Measurements from ENCODE around the gene SLC6A9. TPM values are rescaled to one million over a fixed set of nuclear protein-coding genes. Genes with fewer than 3 reads are reported as not detected.

The SLC6A9 gene
- total and polyA plus RNA-seq, 4 donors: 21.9 to 143 (median 74.6) TPM

DNA sequence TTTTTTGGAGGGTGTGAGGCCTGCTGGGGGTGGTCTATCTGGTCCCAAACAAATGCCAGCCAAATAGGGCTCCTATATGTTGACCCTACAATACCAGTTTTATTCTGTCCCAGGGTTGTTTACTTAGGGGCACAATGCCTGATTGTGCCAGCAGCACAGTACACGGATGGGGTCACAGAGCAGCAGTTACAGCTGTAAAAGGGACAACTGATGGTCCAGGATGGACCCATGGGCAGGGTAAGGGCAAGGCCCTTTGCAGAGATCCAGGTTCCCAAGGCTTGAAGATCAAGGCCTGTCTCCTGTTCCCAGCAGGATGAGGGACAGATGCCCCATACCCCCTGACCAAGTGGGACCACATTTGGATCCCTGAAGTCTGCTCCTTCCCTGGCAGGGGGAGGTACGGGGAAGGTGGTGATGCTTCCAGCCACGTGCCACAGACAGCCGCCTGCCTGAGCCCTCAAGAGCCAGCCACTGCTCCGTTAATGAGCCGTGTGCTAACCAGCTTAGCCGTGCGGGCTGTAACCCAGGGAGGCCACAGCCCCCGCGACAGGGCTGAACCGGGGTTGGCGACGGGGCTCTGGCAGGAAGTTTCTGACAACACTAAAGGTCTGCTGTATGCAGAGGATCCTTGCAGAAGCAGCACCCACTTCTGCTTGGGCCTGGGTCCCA lies 18.2 kb downstream of the SLC6A9 start:
- no peak overlapping the region for H3K4me3 ChIP-seq (ENCODE audit: low read depth, low read length)
- peak overlapping the region; percentile 94 for H3K27ac ChIP-seq (ENCODE audit: low read depth, low read length)
- no peaks in the 10 kb centered on the region for H3K9me3 ChIP-seq (ENCODE audit: control insufficient read depth, insufficient read depth, low read length)
- DNase-seq (ENCODE audit: low read depth in 4 of 6, low spot score in 6 of 6): peak in 2 of 6 donors; percentile 63
- H3K4me1 ChIP-seq (ENCODE audit: control insufficient read depth, insufficient read depth, low read length): peaks cover 91% of the 10 kb centered on the region
- no peaks in the 10 kb centered on the region for H3K27me3 ChIP-seq (ENCODE audit: control insufficient read depth, insufficient read depth, low read length)
- H3K36me3 ChIP-seq (ENCODE audit: control insufficient read depth, insufficient read depth, low read length): peaks cover 46% of the 10 kb centered on the region
- WGBS (ENCODE audit: insufficient coverage): 17% methylated on average over 13 of the region's 13 CpGs

GRCh38 chr1:44012404-44012803 lies 18.9 kb downstream of the SLC6A9 start:
- no peak overlapping the region for H3K4me3 ChIP-seq (ENCODE audit: low read depth, low read length)
- peak in 3 of 6 donors; percentile 71 to 84 (median 84) for DNase-seq (ENCODE audit: low read depth in 4 of 6, low spot score in 6 of 6)
- peaks cover 50% of the 10 kb centered on the region for H3K36me3 ChIP-seq (ENCODE audit: control insufficient read depth, insufficient read depth, low read length)
- 38% methylated on average over 1 of the region's 2 CpGs for WGBS (ENCODE audit: insufficient coverage)
- H3K27me3 ChIP-seq (ENCODE audit: control insufficient read depth, insufficient read depth, low read length): no peaks in the 10 kb centered on the region
- H3K27ac ChIP-seq (ENCODE audit: low read depth, low read length): peak overlapping the region; percentile 94
- H3K4me1 ChIP-seq (ENCODE audit: control insufficient read depth, insufficient read depth, low read length): peaks cover 91% of the 10 kb centered on the region
- no peaks in the 10 kb centered on the region for H3K9me3 ChIP-seq (ENCODE audit: control insufficient read depth, insufficient read depth, low read length)

GRCh38 chr1:44010935-44011471 lies 20.3 kb downstream of the SLC6A9 start:
- no peak overlapping the region for H3K4me3 ChIP-seq (ENCODE audit: low read depth, low read length)
- H3K36me3 ChIP-seq (ENCODE audit: control insufficient read depth, insufficient read depth, low read length): peaks cover 55% of the 10 kb centered on the region
- peak overlapping the region; percentile 94 for H3K27ac ChIP-seq (ENCODE audit: low read depth, low read length)
- DNase-seq (ENCODE audit: low read depth in 4 of 6, low spot score in 6 of 6): peak in 2 of 6 donors; percentile 87 to 88
- H3K4me1 ChIP-seq (ENCODE audit: control insufficient read depth, insufficient read depth, low read length): peaks cover 81% of the 10 kb centered on the region
- no peaks in the 10 kb centered on the region for H3K9me3 ChIP-seq (ENCODE audit: control insufficient read depth, insufficient read depth, low read length)
- 30% methylated on average over 9 of the region's 11 CpGs for WGBS (ENCODE audit: insufficient coverage)
- no peaks in the 10 kb centered on the region for H3K27me3 ChIP-seq (ENCODE audit: control insufficient read depth, insufficient read depth, low read length)

DNA sequence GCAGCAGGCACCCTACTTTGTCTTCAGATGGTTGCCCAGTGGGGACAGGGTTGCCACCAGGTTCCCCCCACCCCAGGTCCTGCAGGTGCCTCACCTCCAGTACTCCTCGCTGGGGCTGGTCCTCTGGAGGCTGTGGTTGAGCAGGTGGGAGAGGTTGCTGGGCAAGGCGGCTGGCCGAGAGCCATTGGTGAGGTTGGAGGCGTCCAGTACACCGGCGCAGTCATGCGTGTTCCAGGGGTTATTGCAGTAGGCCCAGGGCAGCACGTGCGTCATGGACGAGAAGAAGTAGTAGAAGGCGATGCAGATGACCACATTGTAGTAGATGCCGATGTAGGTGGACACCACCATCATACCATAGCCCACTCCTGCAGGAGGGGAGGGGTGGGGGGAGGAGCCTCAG lies 23.0 kb downstream of the SLC6A9 start:
- H3K4me1 ChIP-seq (ENCODE audit: control insufficient read depth, insufficient read depth, low read length): peaks cover 60% of the 10 kb centered on the region
- H3K27me3 ChIP-seq (ENCODE audit: control insufficient read depth, insufficient read depth, low read length): no peaks in the 10 kb centered on the region
- 91% methylated on average over 6 of the region's 12 CpGs for WGBS (ENCODE audit: insufficient coverage)
- no peak overlapping the region for H3K4me3 ChIP-seq (ENCODE audit: low read depth, low read length)
- no peak overlapping the region for H3K27ac ChIP-seq (ENCODE audit: low read depth, low read length)
- DNase-seq (ENCODE audit: low read depth in 4 of 6, low spot score in 6 of 6): no peak
- peaks cover 69% of the 10 kb centered on the region for H3K36me3 ChIP-seq (ENCODE audit: control insufficient read depth, insufficient read depth, low read length)
- H3K9me3 ChIP-seq (ENCODE audit: control insufficient read depth, insufficient read depth, low read length): no peaks in the 10 kb centered on the region

- Histone ChIP-seq H3K36me3 (ENCODE audit: control insufficient read depth, insufficient read depth, low read length) (peaks cover 89% of the 10 kb centered on the region), H3K27me3 (ENCODE audit: control insufficient read depth, insufficient read depth, low read length) (no peaks in the 10 kb centered on the region), H3K27ac (ENCODE audit: low read depth, low read length) (no peak overlapping the region), H3K9me3 (ENCODE audit: control insufficient read depth, insufficient read depth, low read length) (no peaks in the 10 kb centered on the region), H3K4me3 (ENCODE audit: low read depth, low read length) (no peak overlapping the region), H3K4me1 (ENCODE audit: control insufficient read depth, insufficient read depth, low read length) (peaks cover 35% of the 10 kb centered on the region)
- no peak for DNase-seq (ENCODE audit: low read depth in 4 of 6, low spot score in 6 of 6)
- whole genome bisulfite sequencing (ENCODE audit: insufficient coverage): 78% methylated on average over 13 of the region's 14 CpGs
These were observed 28.6 kb downstream of the SLC6A9 start for GRCh38 chr1:44002606-44003157.

GRCh38 chr1:44002165-44002564 lies 29.1 kb downstream of the SLC6A9 start:
- no peak for DNase-seq (ENCODE audit: low read depth in 4 of 6, low spot score in 6 of 6)
- no peaks in the 10 kb centered on the region for H3K27me3 ChIP-seq (ENCODE audit: control insufficient read depth, insufficient read depth, low read length)
- H3K4me1 ChIP-seq (ENCODE audit: control insufficient read depth, insufficient read depth, low read length): peaks cover 35% of the 10 kb centered on the region
- H3K4me3 ChIP-seq (ENCODE audit: low read depth, low read length): no peak overlapping the region
- no peak overlapping the region for H3K27ac ChIP-seq (ENCODE audit: low read depth, low read length)
- peaks cover 89% of the 10 kb centered on the region for H3K36me3 ChIP-seq (ENCODE audit: control insufficient read depth, insufficient read depth, low read length)
- no peaks in the 10 kb centered on the region for H3K9me3 ChIP-seq (ENCODE audit: control insufficient read depth, insufficient read depth, low read length)
- WGBS (ENCODE audit: insufficient coverage): 76% methylated on average over 7 of the region's 8 CpGs

DNA sequence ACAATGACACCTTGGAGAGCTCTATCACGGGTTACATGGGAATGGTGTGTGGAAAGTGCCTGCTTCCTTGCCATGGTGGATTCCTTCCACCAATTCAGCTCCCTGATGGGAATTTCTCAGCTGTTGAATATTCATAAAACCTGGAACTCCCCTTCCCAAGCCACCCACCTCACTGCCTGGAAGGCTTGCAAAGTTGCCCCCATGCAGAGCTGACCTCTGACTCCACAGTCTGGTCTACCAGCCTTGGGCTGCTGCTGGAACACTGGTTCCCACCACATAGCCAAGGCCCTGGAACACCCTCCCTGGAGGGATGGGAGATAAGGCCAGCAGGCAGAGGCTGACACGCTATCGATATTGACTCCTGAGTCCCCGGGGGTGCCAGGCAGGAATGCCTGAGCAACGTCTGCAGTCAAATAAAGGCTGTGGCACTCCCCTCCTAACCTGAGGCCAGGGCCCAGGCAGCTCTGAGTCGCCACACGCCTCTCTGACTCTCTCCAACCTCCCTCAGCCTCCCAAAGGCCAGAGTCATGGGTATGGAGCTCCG lies 31.1 kb downstream of the SLC6A9 start:
- WGBS (ENCODE audit: insufficient coverage): 85% methylated on average over 7 of the region's 8 CpGs
- Histone ChIP-seq H3K27me3 (ENCODE audit: control insufficient read depth, insufficient read depth, low read length) (no peaks in the 10 kb centered on the region), H3K36me3 (ENCODE audit: control insufficient read depth, insufficient read depth, low read length) (peaks cover 93% of the 10 kb centered on the region), H3K4me1 (ENCODE audit: control insufficient read depth, insufficient read depth, low read length) (peaks cover 45% of the 10 kb centered on the region), H3K27ac (ENCODE audit: low read depth, low read length) (no peak overlapping the region), H3K4me3 (ENCODE audit: low read depth, low read length) (no peak overlapping the region), H3K9me3 (ENCODE audit: control insufficient read depth, insufficient read depth, low read length) (no peaks in the 10 kb centered on the region)
- no peak for DNase-seq (ENCODE audit: low read depth in 4 of 6, low spot score in 6 of 6)

- Histone ChIP-seq H3K9me3 (ENCODE audit: control insufficient read depth, insufficient read depth, low read length) (no peaks in the 10 kb centered on the region), H3K4me3 (ENCODE audit: low read depth, low read length) (no peak overlapping the region), H3K36me3 (ENCODE audit: control insufficient read depth, insufficient read depth, low read length) (peaks cover 92% of the 10 kb centered on the region), H3K4me1 (ENCODE audit: control insufficient read depth, insufficient read depth, low read length) (peaks cover 51% of the 10 kb centered on the region), H3K27ac (ENCODE audit: low read depth, low read length) (peak overlapping the region; percentile 40), H3K27me3 (ENCODE audit: control insufficient read depth, insufficient read depth, low read length) (no peaks in the 10 kb centered on the region)
- 52% methylated on average over 8 of the region's 8 CpGs for WGBS (ENCODE audit: insufficient coverage)
- no peak for DNase-seq (ENCODE audit: low read depth in 4 of 6, low spot score in 6 of 6)
These were observed 31.8 kb downstream of the SLC6A9 start for GRCh38 chr1:43999455-43999854.

- Histone ChIP-seq H3K36me3 (ENCODE audit: control insufficient read depth, insufficient read depth, low read length) (peaks cover 81% of the 10 kb centered on the region), H3K4me3 (ENCODE audit: low read depth, low read length) (no peak overlapping the region), H3K27ac (ENCODE audit: low read depth, low read length) (no peak overlapping the region), H3K9me3 (ENCODE audit: control insufficient read depth, insufficient read depth, low read length) (no peaks in the 10 kb centered on the region), H3K27me3 (ENCODE audit: control insufficient read depth, insufficient read depth, low read length) (no peaks in the 10 kb centered on the region), H3K4me1 (ENCODE audit: control insufficient read depth, insufficient read depth, low read length) (peaks cover 55% of the 10 kb centered on the region)
- no peak for DNase-seq (ENCODE audit: low read depth in 4 of 6, low spot score in 6 of 6)
- 87% methylated on average over 11 of the region's 11 CpGs for WGBS (ENCODE audit: insufficient coverage)
These were observed 33.3 kb downstream of the SLC6A9 start for GRCh38 chr1:43998000-43998378.

Measured in spinal cord (tissue), 10 donors.